Esophagus squamous epithelium (tissue), 5 donors: ENCODE results near the gene ARID2. TPM values are rescaled to one million over a fixed set of nuclear protein-coding genes. Genes with fewer than 3 reads are reported as not detected.

ENCODE experiments used
- DNase-seq: peaks from one replicate; lab custom pipeline; 2025; lab: John Stamatoyannopoulos, UW
- H3K27ac ChIP-seq, 4 donors: fragments of 200-600 bp; sonication (generic); one replicate each; pipeline ENCODE4 v1.5.1; 2016 to 2019; ENCODE audit warnings: mild to moderate bottlenecking in 1 of 4
- H3K27me3 ChIP-seq, 4 donors: fragments of 200-600 bp; sonication (generic); 1 replicate in 3 of 4; 2 replicates in 1 of 4; pipeline versions ENCODE4 v1.5.1 to v1.6.0; 2017 to 2021; ENCODE audit warnings: antibody characterized with exemption in 1 of 4
- H3K36me3 ChIP-seq, 3 donors: fragments of 200-600 bp; sonication (generic); one replicate each; pipeline ENCODE4 v1.5.1; 2016 to 2019
- H3K4me1 ChIP-seq, 3 donors: fragments of 200-600 bp; sonication (generic); one replicate each; pipeline ENCODE4 v1.5.1; 2017 to 2019
- H3K4me3 ChIP-seq, 4 donors: fragments of 200-600 bp; sonication (generic); 1 replicate in 3 of 4; 2 replicates in 1 of 4; pipeline ENCODE4 v1.5.1; 2016 to 2019; ENCODE audit warnings: mild to moderate bottlenecking in 2 of 4, moderate library complexity in 1 of 4
- H3K9me3 ChIP-seq, 3 donors: fragments of 200-600 bp; sonication (generic); one replicate each; pipeline ENCODE4 v1.5.1; 2016 to 2019
- CTCF ChIP-seq, 6 experiments: fragments of 450-650 bp in 4 of 6; fragments of 200-600 bp in 2 of 6; sonication (generic) in 2 of 6; IDR thresholded peaks; one replicate each; pipeline ENCODE4 v1.5.1; 2016 to 2019; ENCODE audit warnings: antibody characterized with exemption in 6 of 6, mild to moderate bottlenecking in 4 of 6, moderate library complexity in 4 of 6
- POLR2A ChIP-seq, 4 donors: fragments of 450-650 bp; IDR thresholded peaks; one replicate each; pipeline ENCODE4 v1.6.1; 2017; ENCODE audit warnings: antibody characterized with exemption in 4 of 4, mild to moderate bottlenecking in 4 of 4, moderate library complexity in 3 of 4
- WGBS, 2 donors: methylation state at CpG; one replicate each; pipeline ENCODE4 v1.1.5; 2018; 5-methylcytosine and 5-hydroxymethylcytosine counted together
- intact Hi-C: fragments of 100-400 bp; cut with DNase I; formaldehyde crosslinking; loops from one replicate; pipeline ENCODE4 v1.15.0; 2022
- total RNA-seq, 4 donors: library from RNA; depleted of rRNA; stranded (reverse); fragments of >200 nt; gene quantifications; one replicate each; pipeline ENCODE4 v1.1.0, GENCODE V29; 2016
- donor health status: DM: yes; HTN: yes; CAD: no.

The ARID2 gene
- total RNA-seq, 4 donors from 2014 or later = 15.3 to 38.1 (median 22.1) TPM

GRCh38 chr12:45898094-45898493 lies 168.6 kb downstream of the ARID2 start:
- intact Hi-C loops = no loop called here
- DNase-seq = no peak
- Histone ChIP-seq H3K4me3 (no peak overlapping the region), H3K27ac (no peak overlapping the region), H3K36me3 (peaks cover 0 to 80% (median 8%) of the 10 kb centered on the region in 3 donors), H3K4me1 (no peaks in the 10 kb centered on the region), H3K9me3 (no peaks in the 10 kb centered on the region), H3K27me3 (no peaks in the 10 kb centered on the region)
- WGBS, 2 donors = 88 to 96% methylated on average over 1 of the region's 1 CpG
- TF ChIP-seq CTCF (IDR thresholded peaks at IDR 0.05) = no peak
- no peak for TF ChIP-seq POLR2A (IDR thresholded peaks at IDR 0.05)

- no peaks in the 10 kb centered on the region for H3K27me3 ChIP-seq
- WGBS, 2 donors = 73 to 76% methylated on average over 4 of the region's 4 CpGs
- no peaks in the 10 kb centered on the region for H3K4me1 ChIP-seq
- peaks cover 0 to 39% (median 4%) of the 10 kb centered on the region in 3 donors for H3K36me3 ChIP-seq
- intact Hi-C loops = no loop called here
- TF ChIP-seq CTCF (IDR thresholded peaks at IDR 0.05) = no peak
- no peak overlapping the region for H3K27ac ChIP-seq
- DNase-seq = no peak
- no peaks in the 10 kb centered on the region for H3K9me3 ChIP-seq
- H3K4me3 ChIP-seq = no peak overlapping the region
Observed at GRCh38 chr12:45907955-45908354, 178.4 kb downstream of the ARID2 start.

GRCh38 chr12:45909041-45909713 lies 179.7 kb downstream of the ARID2 start:
- no peak for DNase-seq
- intact Hi-C loops = no loop called here
- Histone ChIP-seq H3K9me3 (no peaks in the 10 kb centered on the region), H3K4me1 (peaks cover 0 to 3% (median 0%) of the 10 kb centered on the region in 3 donors), H3K36me3 (peaks cover 0 to 27% (median 4%) of the 10 kb centered on the region in 3 donors), H3K4me3 (no peak overlapping the region), H3K27me3 (no peaks in the 10 kb centered on the region), H3K27ac (no peak overlapping the region)
- no peak for TF ChIP-seq CTCF (IDR thresholded peaks at IDR 0.05)
- TF ChIP-seq POLR2A (IDR thresholded peaks at IDR 0.05) = no peak
- WGBS, 2 donors = 41 to 53% methylated on average over 4 of the region's 4 CpGs

GRCh38 chr12:45912774-45913173 lies 183.3 kb downstream of the ARID2 start:
- no peak for DNase-seq
- H3K4me3 ChIP-seq = no peak overlapping the region
- no peaks in the 10 kb centered on the region for H3K9me3 ChIP-seq
- TF ChIP-seq CTCF (IDR thresholded peaks at IDR 0.05) = no peak
- TF ChIP-seq POLR2A (IDR thresholded peaks at IDR 0.05) = no peak
- intact Hi-C loops = no loop called here
- H3K36me3 ChIP-seq = peaks cover 0 to 15% (median 0%) of the 10 kb centered on the region in 3 donors
- no peak overlapping the region for H3K27ac ChIP-seq
- peaks cover 0 to 3% (median 0%) of the 10 kb centered on the region in 3 donors for H3K4me1 ChIP-seq
- 43 to 54% methylated on average over 3 of the region's 3 CpGs for whole genome bisulfite sequencing, 2 donors
- H3K27me3 ChIP-seq = no peaks in the 10 kb centered on the region

- Histone ChIP-seq H3K9me3 (no peaks in the 10 kb centered on the region), H3K27me3 (no peaks in the 10 kb centered on the region), H3K27ac (no peak overlapping the region), H3K4me1 (peaks cover 0 to 3% (median 0%) of the 10 kb centered on the region in 3 donors), H3K36me3 (peaks cover 0 to 19% (median 6%) of the 10 kb centered on the region in 3 donors), H3K4me3 (no peak overlapping the region)
- intact Hi-C loops = no loop called here
- 43 to 52% methylated on average over 2 of the region's 2 CpGs for WGBS, 2 donors
- TF ChIP-seq CTCF (IDR thresholded peaks at IDR 0.05) (no peak), POLR2A (IDR thresholded peaks at IDR 0.05) (no peak)
- DNase-seq = no peak
Observed at GRCh38 chr12:45913631-45914030, 184.1 kb downstream of the ARID2 start.
